HG03196 (cell line): Measurements from ENCODE around the gene DEFB129.
"Not testable (repeated sequence)": the region's sequence is repeated elsewhere in the genome, so short reads cannot be mapped to it uniquely, and the experiment has no call there.

Experiments
- ATAC-seq: cut with Tn5 transposase; IDR thresholded peaks from one replicate; pipeline ENCODE4 v1.9.1; 2021; ENCODE audit not compliant: unreplicated experiment

DEFB129 gene

DNA sequence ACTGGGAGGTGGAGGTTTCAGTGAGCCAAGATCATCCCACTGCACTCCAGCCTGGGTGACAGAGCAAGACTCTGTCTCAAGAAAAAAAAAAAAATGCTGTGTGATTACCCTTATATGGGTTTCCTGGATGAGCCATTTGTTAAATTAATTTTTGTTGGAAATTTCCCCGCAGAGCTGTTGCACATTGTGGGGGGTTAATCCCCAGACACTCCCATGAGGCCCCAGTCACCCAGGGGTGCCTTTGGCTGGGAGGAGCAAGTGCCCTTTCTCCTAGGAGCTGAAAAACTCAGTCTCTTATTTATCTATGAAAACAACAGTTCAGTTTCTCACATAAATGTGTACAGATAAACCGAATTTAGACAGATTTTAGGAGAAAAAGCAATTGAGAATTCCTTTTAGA is 25.7 kb downstream of the DEFB129 start:
- ATAC-seq: no peak

GRCh38 chr20:253447-253846 is 26.4 kb downstream of the DEFB129 start:
- ATAC-seq: not testable (repeated sequence)

GRCh38 chr20:257419-257818 is 30.4 kb downstream of the DEFB129 start, which contains the start of gene DEFB132:
TSS of gene DEFB132 (plus strand) at chr20:257724. CDS start at chr20:257779, 55 bp downstream.
- no peak for ATAC-seq

DNA sequence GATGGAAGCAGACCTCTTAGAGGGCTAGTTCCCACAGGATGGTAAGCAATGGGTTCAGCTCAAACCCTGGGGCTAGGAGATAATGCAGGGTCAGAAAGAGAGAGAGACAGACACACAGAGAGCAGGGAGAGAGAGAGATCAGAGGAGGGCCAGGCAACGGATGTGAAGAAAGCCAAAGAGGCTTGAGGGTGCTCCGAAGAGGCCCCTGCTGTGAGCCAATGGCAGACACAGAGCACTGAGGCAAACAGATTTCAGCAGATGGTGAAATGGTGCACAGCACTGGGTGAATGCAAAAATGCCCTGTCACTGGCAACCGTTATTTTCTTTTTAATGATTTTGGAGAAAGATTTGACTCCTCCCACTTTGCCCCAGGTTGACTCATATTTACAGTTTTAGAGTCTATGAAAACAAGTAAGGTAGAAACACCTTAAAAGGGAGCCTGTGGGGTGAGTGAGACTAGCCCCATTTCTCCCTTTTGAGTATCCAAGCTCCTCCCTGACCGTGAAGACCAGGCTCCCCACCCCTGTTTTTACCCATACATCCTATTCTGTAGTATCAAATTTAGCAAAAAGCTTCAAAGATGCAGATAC is 31.3 kb downstream of the DEFB129 start:
- no peak for ATAC-seq

- ATAC-seq: no peak
These were observed 31.9 kb downstream of the DEFB129 start for GRCh38 chr20:258963-259362.

GRCh38 chr20:259981-260380 is 32.9 kb downstream of the DEFB129 start:
- ATAC-seq: no peak

DNA sequence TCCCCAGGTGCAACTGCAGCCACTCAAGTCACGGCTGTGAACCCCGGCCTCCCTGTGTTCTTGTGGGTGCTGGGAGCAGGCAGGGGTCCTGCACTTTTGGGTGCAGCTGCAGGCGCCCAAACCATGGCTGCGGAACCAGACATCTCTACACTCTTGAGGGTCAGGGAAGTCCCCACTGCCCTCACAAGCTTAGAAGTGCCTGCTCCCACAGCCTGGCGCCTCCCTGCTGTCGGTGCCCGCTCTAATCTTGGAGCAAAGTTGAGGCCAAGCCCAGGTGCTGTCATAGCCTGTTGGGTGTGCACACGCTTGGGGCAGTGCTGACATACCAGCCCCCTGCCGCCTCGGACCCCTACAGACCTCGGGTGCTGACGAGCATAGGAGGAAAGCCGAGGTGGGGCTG is 36.6 kb downstream of the DEFB129 start:
- no peak for ATAC-seq

GRCh38 chr20:266596-267562 is 39.8 kb downstream of the DEFB129 start:
- peak; percentile 90 for ATAC-seq

DNA sequence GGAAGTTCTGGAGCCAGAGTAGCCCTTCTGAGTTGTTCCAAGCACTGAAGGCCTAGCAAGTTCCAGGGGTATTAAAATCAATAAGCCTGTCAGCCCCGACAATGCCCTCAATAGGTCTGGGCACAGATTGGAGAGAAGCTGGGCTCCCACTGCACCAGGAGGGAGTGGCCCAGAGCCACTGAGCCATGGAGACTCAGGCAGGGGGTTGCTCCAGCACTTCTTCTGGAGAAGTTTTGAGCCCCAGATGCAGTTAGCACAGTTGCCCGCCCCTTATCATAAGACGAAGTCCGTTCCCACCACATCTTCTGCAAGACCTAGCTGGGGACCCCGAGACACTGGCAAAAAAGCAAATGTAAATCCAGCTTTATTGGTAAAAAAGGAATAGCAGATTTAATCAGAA is 43.5 kb downstream of the DEFB129 start:
- ATAC-seq: no peak

DNA sequence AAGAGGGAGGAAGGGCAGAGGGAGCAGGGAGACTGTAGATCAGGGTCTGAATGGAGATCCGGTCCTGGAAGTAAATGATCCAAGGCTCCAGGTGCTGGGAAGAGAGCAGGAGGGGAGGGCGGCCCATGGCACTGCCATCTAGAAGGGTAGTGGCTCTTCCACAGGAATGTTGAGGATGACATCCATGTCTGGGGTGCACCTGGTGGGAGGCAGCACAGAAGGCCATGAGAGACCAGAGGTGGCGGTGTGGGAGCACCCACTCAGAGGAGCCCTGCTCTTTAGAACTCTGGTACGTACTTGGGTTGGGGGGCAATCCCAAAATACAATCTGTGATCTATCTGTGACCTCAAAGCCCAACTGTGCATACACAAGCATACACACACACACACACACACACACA is 44.0 kb downstream of the DEFB129 start:
- no peak for ATAC-seq

GRCh38 chr20:271528-271927 is 44.5 kb downstream of the DEFB129 start:
- no peak for ATAC-seq

DNA sequence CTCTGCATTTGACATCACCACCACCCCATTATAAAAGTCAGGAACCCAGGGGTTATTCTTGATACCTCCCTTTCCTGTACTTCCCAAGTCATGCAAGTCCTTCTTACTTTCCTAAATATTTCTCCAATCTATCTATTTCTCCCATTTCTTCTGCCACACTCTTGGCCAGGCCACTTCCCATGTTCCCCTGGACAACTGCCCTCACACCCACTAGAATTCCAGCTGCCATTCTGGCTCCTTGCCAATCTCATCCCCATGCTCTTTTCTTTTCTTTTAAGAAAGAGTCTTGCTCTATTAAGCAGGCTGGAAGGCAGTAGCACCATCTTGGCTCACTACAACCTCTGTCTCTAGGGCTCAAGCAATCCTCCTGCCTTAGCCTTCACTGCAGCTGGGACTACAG is 45.7 kb downstream of the DEFB129 start:
- ATAC-seq: no peak

DNA sequence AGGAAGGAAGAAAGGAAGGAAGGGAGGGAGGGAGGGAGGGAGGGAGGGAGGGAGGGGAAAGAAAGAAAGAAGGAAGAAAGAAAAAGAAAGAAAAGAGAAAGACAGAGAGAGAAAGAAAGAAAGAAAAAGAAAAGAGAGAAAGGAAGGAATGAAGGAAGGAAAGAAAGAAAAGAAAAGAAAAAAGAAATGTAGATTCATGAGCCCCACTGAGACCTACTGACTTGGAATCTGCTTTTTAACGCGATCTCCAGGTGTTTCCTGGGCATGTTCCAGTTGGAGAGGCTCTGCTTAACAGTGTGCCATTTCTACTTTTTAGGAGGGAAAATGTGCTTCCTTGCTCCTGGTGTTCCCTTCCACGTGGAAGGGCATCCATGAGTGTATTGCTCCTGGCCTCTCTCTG is 46.8 kb downstream of the DEFB129 start:
- no peak for ATAC-seq

- no peak for ATAC-seq
These were observed 48.7 kb downstream of the DEFB129 start for GRCh38 chr20:275791-276190.

GRCh38 chr20:276620-277495 is 49.8 kb downstream of the DEFB129 start:
- ATAC-seq: no peak

- no peak for ATAC-seq
These were observed 50.4 kb downstream of the DEFB129 start for GRCh38 chr20:277496-277781.

DNA sequence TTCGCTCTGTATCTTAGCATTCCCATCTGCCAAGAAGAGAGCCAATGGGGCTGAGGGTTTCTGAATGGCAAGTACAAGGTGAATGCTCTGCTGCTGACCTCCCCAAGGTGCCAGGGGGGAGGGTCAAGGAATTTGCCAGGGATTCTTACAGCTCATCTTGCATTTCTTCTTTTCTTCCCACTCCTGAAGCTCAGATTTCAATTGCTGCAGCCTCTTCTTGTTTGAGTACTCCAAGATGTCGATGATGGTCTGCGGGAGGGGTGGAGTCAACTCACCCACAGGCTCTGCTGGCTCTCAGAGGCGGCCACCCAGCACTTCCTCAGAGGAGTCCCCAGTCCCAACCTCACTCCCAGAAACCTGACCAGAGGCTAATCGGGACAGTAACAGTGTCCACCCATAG is 51.1 kb downstream of the DEFB129 start:
- no peak for ATAC-seq

GRCh38 chr20:278607-279571 is 51.8 kb downstream of the DEFB129 start:
- ATAC-seq: no peak
